ENCODE results near the gene NAALADL2.
"Not testable (repeated sequence)": the region's sequence is repeated elsewhere in the genome, so short reads cannot be mapped to it uniquely, and the experiment has no call there.

NAALADL2 gene

GRCh38 chr3:175423848-175424247 is 564.7 kb downstream of the NAALADL2 start:
- DNase-seq (ENCODE audit: low spot score): not testable (repeated sequence)

GRCh38 chr3:175426805-175427204 is 567.7 kb downstream of the NAALADL2 start:
- DNase-seq (ENCODE audit: low spot score): no peak

GRCh38 chr3:175428466-175428865 is 569.3 kb downstream of the NAALADL2 start:
- no peak for DNase-seq (ENCODE audit: low spot score)

GRCh38 chr3:175430983-175431773 is 572.0 kb downstream of the NAALADL2 start:
- no peak for DNase-seq (ENCODE audit: low spot score)

GRCh38 chr3:175432376-175433025 is 573.4 kb downstream of the NAALADL2 start:
- DNase-seq (ENCODE audit: low spot score): no peak

- no peak for DNase-seq (ENCODE audit: low spot score)
Observed at GRCh38 chr3:175433026-175433674, 574.0 kb downstream of the NAALADL2 start.

GRCh38 chr3:175434561-175434960 is 575.4 kb downstream of the NAALADL2 start:
- DNase-seq (ENCODE audit: low spot score): no peak

- DNase-seq (ENCODE audit: low spot score): no peak
Observed at GRCh38 chr3:175443682-175444081, 584.5 kb downstream of the NAALADL2 start.

- DNase-seq (ENCODE audit: low spot score): no peak
Observed at GRCh38 chr3:175445741-175446140, 586.6 kb downstream of the NAALADL2 start.

GRCh38 chr3:175447521-175447920 is 588.4 kb downstream of the NAALADL2 start:
- DNase-seq (ENCODE audit: low spot score): no peak

GRCh38 chr3:175453361-175453760 is 594.2 kb downstream of the NAALADL2 start:
- DNase-seq (ENCODE audit: low spot score): no peak

- DNase-seq (ENCODE audit: low spot score): no peak
Observed at GRCh38 chr3:175456466-175456865, 597.3 kb downstream of the NAALADL2 start.

- DNase-seq (ENCODE audit: low spot score): no peak
Observed at GRCh38 chr3:175457301-175457700, 598.2 kb downstream of the NAALADL2 start.

GRCh38 chr3:175460849-175461399 is 601.8 kb downstream of the NAALADL2 start:
- not testable (repeated sequence) for DNase-seq (ENCODE audit: low spot score)

- DNase-seq (ENCODE audit: low spot score): no peak
Observed at GRCh38 chr3:175464362-175464761, 605.2 kb downstream of the NAALADL2 start.

GRCh38 chr3:175469124-175469523 is 610.0 kb downstream of the NAALADL2 start:
- no peak for DNase-seq (ENCODE audit: low spot score)

- no peak for DNase-seq (ENCODE audit: low spot score)
Observed at GRCh38 chr3:175475765-175476164, 616.6 kb downstream of the NAALADL2 start.

- no peak for DNase-seq (ENCODE audit: low spot score)
Observed at GRCh38 chr3:175476489-175476888, 617.4 kb downstream of the NAALADL2 start.

GRCh38 chr3:175477651-175478224 is 618.6 kb downstream of the NAALADL2 start:
- no peak for DNase-seq (ENCODE audit: low spot score)

GRCh38 chr3:175478301-175478700 is 619.2 kb downstream of the NAALADL2 start:
- DNase-seq (ENCODE audit: low spot score): no peak

GRCh38 chr3:175479175-175479574 is 620.0 kb downstream of the NAALADL2 start:
- no peak for DNase-seq (ENCODE audit: low spot score)

- DNase-seq (ENCODE audit: low spot score): no peak
Observed at GRCh38 chr3:175479800-175480199, 620.7 kb downstream of the NAALADL2 start.
